GM06990 (cell line): ENCODE measurements around the gene CTAGE1.

Experiments
- DNase-seq: peaks from one replicate; pipeline ENCODE4 v3.0.0-alpha.2; 2011; ENCODE audit not compliant: insufficient read length; ENCODE audit errors: extremely low read depth
- H3K27me3 ChIP-seq: replicated peaks from 2 replicates; pipeline ENCODE4 v1.6.0; 2011; ENCODE audit warnings: low read length; ENCODE audit not compliant: control insufficient read depth, insufficient read depth
- H3K36me3 ChIP-seq: 2 replicates; pipeline ENCODE4 v1.5.1; 2011; ENCODE audit warnings: low read length; ENCODE audit not compliant: control insufficient read depth, insufficient read depth
- H3K4me3 ChIP-seq: replicated peaks from 2 replicates; pipeline ENCODE4 v1.5.1; 2011; ENCODE audit warnings: low read depth, mild to moderate bottlenecking, control low read depth, low read length
- TF ChIP-seq, protein P1 (sequence below): IDR thresholded peaks from 2 replicates; pipeline ENCODE4 v1.5.1; 2011; ENCODE audit warnings: low read length, control low read depth, mild to moderate bottlenecking, inconsistent platforms; ENCODE audit not compliant: insufficient read depth, poor library complexity, severe bottlenecking

The CTAGE1 gene

DNA sequence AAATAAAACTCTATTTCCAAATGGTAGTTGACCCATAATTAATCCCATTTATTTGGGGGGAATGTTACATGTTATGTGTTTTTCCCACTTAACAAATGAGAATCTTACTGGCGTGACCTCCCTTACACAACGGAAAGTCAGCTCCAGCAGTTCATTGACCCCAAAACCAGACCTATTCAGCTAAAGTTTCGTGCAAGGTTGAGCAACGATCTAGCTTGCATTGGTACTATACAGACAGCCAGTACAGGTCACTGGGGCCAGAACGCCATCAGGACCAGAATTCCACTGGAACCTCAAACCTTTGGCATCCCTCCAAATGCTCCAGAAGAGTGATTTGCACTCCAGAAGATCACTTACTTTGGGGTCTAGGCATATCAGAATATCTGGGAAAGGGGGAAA is 6.8 kb upstream of the CTAGE1 start:
- no peaks in the 10 kb centered on the region; the same call in 1 of the 2 replicates for H3K27me3 ChIP-seq
- TF ChIP-seq, protein P1, sequence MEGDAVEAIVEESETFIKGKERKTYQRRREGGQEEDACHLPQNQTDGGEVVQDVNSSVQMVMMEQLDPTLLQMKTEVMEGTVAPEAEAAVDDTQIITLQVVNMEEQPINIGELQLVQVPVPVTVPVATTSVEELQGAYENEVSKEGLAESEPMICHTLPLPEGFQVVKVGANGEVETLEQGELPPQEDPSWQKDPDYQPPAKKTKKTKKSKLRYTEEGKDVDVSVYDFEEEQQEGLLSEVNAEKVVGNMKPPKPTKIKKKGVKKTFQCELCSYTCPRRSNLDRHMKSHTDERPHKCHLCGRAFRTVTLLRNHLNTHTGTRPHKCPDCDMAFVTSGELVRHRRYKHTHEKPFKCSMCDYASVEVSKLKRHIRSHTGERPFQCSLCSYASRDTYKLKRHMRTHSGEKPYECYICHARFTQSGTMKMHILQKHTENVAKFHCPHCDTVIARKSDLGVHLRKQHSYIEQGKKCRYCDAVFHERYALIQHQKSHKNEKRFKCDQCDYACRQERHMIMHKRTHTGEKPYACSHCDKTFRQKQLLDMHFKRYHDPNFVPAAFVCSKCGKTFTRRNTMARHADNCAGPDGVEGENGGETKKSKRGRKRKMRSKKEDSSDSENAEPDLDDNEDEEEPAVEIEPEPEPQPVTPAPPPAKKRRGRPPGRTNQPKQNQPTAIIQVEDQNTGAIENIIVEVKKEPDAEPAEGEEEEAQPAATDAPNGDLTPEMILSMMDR, result no peak
- no peak for DNase-seq
- no peak overlapping the region for H3K4me3 ChIP-seq
- H3K36me3 ChIP-seq, result no peaks in the 10 kb centered on the region

DNA sequence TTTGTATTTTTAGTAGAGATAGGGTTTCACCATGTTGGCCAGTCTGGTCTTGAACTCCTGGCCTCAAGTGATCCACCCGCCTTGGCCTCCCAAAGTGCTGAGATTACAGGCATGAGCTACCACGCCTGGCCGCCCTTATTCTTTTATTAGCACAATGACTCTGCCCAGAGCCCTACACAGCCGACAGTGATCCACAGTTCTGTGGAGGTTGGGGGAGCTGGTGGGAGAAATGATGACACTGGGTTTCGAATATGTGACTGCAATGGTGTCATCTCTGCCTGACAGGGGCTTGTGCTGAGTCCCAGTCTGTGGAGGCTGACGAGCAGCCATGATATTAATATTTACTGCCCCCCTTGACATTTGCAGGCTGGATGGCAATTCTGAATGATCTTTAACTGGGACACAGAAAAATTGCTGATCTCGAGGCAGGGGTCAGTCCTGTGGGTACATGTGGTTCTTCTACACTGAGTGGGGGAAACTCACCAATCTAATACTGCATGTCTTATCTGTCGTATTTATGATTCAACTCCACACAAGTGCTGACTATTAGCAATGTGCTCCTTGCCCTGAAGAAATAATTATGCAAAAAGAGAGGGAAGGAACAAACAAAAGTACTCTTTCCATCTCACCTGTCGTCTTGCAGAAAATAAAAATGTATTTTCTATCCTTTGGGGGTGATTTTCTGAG is 6.3 kb upstream of the CTAGE1 start:
- Histone ChIP-seq H3K36me3 (no peaks in the 10 kb centered on the region), H3K27me3 (no peaks in the 10 kb centered on the region), H3K4me3 (no peak overlapping the region)
- no peak for DNase-seq
- TF ChIP-seq, protein P1, result no peak

DNA sequence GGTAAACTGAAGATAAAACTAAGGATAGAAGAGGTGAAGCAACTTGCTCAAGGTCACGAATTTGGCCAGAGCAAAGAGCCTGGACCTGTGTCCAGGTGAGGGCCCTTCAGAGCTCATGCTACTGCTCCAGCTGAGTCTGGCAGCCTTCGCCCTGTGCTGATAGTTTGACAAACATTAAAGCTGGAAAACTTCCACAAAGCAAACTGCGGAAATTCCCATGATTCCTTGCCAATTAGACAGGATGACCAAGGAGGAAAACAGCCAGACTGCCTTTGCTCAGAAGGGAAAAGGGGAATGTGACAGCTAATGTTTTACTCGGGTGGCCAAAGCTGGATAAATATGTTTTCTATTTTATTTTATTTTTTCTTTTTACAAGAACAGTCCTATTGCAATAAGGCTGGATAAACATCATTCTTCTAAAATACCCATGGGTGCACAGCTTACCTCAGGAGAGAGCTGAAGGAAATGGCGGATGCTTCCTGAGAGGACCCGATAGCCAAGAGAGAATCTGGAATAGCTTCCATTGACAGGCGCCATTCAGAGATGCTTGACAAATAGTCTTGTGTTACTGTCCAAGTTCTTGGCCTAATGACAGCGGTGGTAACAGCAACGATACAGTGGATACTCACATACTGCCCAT is 5.3 kb upstream of the CTAGE1 start:
- Histone ChIP-seq H3K4me3 (no peak overlapping the region), H3K27me3 (no peaks in the 10 kb centered on the region), H3K36me3 (no peaks in the 10 kb centered on the region)
- TF ChIP-seq, protein P1, result no peak
- no peak for DNase-seq

DNA sequence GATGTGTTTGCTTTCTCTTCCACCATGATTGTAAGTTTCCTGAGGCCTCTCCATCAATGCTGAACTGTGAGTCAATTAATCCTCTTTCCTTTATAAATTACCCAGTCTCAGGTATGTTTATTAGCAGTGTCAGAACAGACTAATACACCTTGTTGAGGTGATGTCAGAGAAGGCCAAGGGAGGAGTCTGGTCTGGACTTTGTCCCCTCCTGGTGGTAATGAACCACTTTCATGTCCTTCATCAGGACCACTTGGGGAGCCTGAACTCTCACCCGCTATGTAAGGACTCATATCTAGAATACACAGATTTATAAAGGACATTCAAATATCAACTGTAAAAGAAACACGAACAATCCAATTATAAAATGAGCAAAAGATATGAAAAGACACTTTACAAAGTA is 2.9 kb upstream of the CTAGE1 start:
- no peaks in the 10 kb centered on the region for H3K27me3 ChIP-seq
- TF ChIP-seq, protein P1, result no peak
- no peaks in the 10 kb centered on the region for H3K36me3 ChIP-seq
- H3K4me3 ChIP-seq, result no peak overlapping the region
- no peak for DNase-seq

DNA sequence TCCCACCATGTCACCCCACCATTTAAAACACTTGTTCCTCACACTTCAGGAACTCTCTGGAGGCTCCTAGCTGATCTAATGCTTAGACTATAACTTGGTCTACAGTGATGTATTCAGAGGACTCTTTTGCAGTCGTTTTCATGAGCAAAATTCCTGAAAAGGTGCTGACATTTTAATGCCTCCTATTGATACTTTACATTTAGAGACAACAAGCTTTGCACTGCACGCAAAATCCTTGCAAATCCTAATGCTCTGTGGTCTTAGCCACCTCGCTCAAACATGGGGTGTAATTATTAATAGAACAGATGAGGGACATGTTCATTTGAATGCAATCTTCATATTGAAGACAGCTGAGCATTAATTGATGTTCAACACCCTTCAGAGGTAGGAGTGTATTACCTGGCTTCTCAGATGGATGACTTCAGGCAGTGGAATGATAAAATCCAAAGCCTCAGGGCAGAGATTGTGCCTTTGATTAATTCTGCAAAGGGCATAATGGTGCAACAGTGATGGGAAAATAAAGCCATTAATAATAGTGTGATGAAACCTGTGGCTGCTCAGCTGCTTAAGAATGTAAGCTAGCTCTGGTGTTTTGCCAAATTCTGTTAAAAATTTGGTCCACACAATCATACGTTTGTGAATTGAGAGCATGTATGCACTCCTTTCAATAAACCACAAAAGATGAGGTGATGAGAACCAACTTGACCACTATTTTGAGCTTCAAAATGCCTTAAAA is 5.4 kb downstream of the CTAGE1 start:
- TF ChIP-seq, protein P1, result no peak
- Histone ChIP-seq H3K36me3 (no peaks in the 10 kb centered on the region), H3K4me3 (no peak overlapping the region), H3K27me3 (no peaks in the 10 kb centered on the region; the same call in 1 of the 2 replicates)
- DNase-seq, result no peak
